ENCODE results near the gene LAMP1.

DNA sequence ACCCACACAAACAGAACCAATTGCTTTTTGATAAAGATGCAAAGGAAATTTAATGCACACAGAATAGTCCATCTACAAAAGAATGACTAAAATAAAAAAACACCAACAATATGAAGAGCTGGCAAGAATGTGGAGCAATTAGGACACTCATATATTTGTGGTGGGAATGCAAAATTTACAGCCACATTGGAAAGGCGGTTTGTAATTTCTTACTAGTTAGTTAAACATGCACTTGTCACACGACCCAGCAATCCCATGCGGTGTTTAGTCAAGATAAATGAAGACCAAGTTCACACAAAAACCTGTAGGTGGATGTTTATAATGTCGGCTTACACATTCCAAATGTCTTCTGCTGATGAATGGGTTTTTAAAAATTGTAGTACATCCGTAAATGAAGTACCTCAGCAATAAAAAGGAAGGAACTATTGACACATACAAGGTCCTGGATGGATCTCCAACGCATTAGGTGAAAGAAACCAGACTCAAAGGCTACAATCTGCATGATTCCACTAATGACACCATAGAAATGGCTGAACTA is 61.7 kb downstream of the LAMP1 start:
- no peak for TF ChIP-seq POLR2A (IDR thresholded peaks at IDR 0.05)
- TF ChIP-seq CTCF (IDR thresholded peaks at IDR 0.05), result no peak
